ENCODE measurements around the gene GPR37L1. TPM values are rescaled to one million over a fixed set of nuclear protein-coding genes. Genes with fewer than 3 reads are reported as not detected.
A peak's percentile ranks its signal among the peaks of the same experiment; 100 is the strongest.

GPR37L1 gene
- total and polyA plus RNA-seq, 10 of the 15 experiments (the other 5 are each of a cell fraction or from before 2014, with no cell fraction given): under 0.01 to 0.08 (median 0.02) TPM; not detected in 5

DNA sequence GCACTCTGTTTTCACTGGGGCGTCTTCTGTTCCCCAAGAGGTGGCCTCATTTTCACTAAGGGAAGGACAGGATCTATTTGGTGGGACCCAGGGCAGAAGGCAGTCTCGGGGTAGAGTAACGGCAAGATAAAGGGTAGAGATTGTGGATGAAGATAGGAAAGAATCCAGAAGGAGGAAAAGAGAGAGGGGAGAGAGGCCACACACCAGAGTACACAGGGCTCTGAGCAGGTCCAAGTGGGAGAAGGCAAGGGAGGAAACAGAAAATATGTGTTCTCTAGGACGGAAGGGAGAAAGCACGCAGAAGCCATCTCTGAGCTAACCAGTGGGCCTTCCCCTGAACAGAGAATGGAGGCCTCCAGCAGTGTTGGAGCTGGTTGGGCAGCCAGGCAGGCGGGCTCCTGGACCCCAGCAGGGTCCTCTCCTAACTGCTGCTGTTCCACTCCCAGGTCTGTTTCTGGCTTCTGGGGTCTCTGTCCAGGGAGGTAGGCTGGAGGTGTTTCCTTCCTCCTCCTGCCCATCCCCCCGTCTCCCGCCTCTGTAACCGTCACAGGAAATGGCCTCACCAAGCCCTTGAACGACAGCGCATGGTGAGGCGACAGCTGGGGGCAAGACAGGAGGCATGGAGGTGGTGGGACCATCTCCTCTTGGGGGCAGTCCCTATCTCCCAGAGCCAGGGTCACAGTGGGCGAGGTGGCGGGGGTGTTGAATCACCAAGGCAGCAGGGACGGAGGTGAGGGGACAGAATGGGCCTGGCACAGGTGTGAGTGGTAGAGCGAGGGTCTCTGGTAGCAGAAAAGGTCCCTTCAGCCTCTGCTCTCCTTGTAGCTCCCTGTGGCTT lies 37.0 kb downstream of the GPR37L1 start (continued):
- TF ChIP-seq, protein P1, sequence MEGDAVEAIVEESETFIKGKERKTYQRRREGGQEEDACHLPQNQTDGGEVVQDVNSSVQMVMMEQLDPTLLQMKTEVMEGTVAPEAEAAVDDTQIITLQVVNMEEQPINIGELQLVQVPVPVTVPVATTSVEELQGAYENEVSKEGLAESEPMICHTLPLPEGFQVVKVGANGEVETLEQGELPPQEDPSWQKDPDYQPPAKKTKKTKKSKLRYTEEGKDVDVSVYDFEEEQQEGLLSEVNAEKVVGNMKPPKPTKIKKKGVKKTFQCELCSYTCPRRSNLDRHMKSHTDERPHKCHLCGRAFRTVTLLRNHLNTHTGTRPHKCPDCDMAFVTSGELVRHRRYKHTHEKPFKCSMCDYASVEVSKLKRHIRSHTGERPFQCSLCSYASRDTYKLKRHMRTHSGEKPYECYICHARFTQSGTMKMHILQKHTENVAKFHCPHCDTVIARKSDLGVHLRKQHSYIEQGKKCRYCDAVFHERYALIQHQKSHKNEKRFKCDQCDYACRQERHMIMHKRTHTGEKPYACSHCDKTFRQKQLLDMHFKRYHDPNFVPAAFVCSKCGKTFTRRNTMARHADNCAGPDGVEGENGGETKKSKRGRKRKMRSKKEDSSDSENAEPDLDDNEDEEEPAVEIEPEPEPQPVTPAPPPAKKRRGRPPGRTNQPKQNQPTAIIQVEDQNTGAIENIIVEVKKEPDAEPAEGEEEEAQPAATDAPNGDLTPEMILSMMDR (IDR thresholded peaks at IDR 0.05 in 2 of 3, conservative IDR thresholded peaks at IDR 0.05 in 1 of 3; ENCODE audit: control insufficient read depth in 2 of 3, extremely low read depth in 1 of 3, insufficient read depth in 1 of 3, low read depth in 3 of 3, low read length in 3 of 3): no peak; a peak in 1 of 6 replicates
- TF ChIP-seq WRNIP1 (IDR thresholded peaks at IDR 0.05; ENCODE audit: borderline replicate concordance, low read depth, low read length) (0 out of 2 replicates have a peak, but pooled peaks have one; percentile 68), NR2C2 (IDR thresholded peaks at IDR 0.05; ENCODE audit: borderline replicate concordance, control insufficient read depth, insufficient read length, low read depth) (no peak), CHD1 (IDR thresholded peaks at IDR 0.05; ENCODE audit: low read depth, low read length) (no peak), EED (IDR thresholded peaks at IDR 0.05; ENCODE audit: low read depth) (peak; percentile 54; the same call in 1 of the 2 replicates), USF2 (IDR thresholded peaks at IDR 0.05; ENCODE audit: borderline replicate concordance, low read depth, low read length) (no peak), SREBF2 (IDR thresholded peaks at IDR 0.05; ENCODE audit: low read length) (no peak), POLR2AphosphoS5 (IDR thresholded peaks at IDR 0.05; ENCODE audit: low read length) (peak; percentile 76), RFX5 (IDR thresholded peaks at IDR 0.05; ENCODE audit: low read depth, low read length) (no peak), RELB (IDR thresholded peaks at IDR 0.05; ENCODE audit: low read depth) (0 out of 2 replicates have a peak, but pooled peaks have one; percentile 5), NFXL1 (IDR thresholded peaks at IDR 0.05; ENCODE audit: borderline replicate concordance) (no peak), ZNF622 (IDR thresholded peaks at IDR 0.05) (no peak), SMARCA5 (IDR thresholded peaks at IDR 0.05) (peak; percentile 14; the same call in 1 of the 2 replicates)
